Measurements from ENCODE around the gene MTMR10.

GRCh38 chr15:30963681-30964080 is 27.7 kb downstream of the MTMR10 start:
- TF ChIP-seq CTCF (conservative IDR thresholded peaks at IDR 0.05; ENCODE audit: low read depth in 2 of 2) (no peak), ETS1 (IDR thresholded peaks at IDR 0.05) (no peak), EZH2 (IDR thresholded peaks at IDR 0.05; ENCODE audit: low read depth, unreplicated experiment) (no peak), POLR2AphosphoS5 (IDR thresholded peaks at IDR 0.05; ENCODE audit: low read depth) (no peak), ZNF331 (CRISPR knock-in tag; IDR thresholded peaks at IDR 0.05; ENCODE audit: low read depth) (no peak), JUNB (IDR thresholded peaks at IDR 0.05; ENCODE audit: unreplicated experiment) (no peak), REST (IDR thresholded peaks at IDR 0.05; ENCODE audit: unreplicated experiment) (no peak)
